HUDEP-2 (cell line): Measurements from ENCODE around the gene SHANK2.

Experiments used
- DNase-seq, 76 experiments: peaks; one replicate each; lab custom pipeline; 2025; ENCODE audit not compliant: unreplicated experiment in 76 of 76; lab: John Stamatoyannopoulos, UW

SHANK2 gene

GRCh38 chr11:71252269-71252769 is at the start of gene SHANK2:
SHANK2 (minus strand) TSS chr11:71252577; CDS start chr11:71147326, 105,251 bp downstream.
- DNase-seq, result no peak

DNA sequence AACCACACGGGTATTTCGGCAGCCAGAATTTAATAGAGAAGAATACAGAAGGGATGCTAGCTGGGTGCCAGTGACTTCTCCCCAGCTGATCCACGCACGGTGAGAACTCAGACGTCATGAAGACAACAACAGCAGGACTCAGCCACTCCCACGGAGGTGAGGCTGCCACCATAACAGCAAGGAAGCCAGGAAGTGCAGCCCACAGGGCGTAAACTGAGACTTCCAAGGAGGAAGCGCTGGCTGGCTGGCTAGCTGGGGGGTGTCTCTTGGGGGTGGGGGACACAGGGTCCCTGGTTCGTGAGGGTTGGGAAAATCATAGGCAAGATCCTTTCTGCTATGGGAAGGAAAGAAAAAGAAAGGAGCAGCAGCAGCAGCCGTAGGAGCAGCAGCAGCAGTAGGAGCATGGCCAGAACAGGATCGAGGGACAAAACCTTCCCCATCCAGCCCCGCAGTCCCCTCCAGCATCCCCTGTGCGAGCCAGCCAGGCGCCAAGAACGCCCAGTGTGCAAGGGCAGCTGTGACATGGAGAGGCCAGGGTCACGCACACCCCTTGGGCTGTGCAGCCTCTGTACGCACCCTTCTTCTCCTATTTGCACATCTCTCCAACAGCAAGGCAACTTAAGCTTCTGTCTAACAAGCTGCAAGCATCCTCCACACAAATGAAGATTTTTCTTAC is 49.6 kb upstream of the SHANK2 start:
- no peak for DNase-seq

DNA sequence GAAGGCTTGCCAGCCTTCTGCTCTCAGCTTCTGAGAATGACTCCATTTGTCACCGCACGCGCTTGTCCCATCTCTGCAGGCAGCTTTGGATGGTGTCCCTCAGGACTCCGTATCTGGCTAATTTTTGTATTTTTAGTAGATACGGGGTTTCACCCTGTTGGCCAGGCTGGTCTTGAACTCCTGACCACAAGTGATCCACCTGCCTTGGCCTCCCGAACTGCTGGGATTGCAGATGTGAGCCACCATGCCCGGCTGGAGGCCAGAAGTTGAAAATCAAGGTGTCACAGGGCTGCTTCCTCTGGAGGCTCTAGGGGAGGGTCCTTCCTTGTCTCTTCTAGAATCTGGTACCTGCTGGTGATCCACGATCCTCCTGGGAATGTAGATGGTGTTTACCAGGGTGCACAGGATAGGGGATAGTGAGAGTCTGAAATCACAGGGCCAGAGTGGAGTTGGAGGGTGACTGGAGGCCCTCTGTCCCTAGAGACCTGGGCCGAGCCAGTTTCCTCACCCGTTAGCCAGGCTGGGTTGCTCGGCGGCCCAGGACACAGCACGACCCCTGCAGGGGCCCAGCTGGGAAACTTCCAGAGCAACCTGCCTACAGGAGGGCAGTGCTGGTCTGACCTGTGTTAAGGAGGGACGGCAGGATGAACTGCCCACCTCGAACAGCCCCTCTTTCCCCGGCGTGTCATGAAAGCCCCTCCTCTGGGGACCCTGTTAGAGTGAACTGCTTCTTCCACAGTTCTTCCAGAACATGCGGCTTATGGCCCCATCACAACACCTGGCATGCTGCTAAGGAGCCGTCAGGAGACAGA is 48.9 kb upstream of the SHANK2 start:
- no peak for DNase-seq

DNA sequence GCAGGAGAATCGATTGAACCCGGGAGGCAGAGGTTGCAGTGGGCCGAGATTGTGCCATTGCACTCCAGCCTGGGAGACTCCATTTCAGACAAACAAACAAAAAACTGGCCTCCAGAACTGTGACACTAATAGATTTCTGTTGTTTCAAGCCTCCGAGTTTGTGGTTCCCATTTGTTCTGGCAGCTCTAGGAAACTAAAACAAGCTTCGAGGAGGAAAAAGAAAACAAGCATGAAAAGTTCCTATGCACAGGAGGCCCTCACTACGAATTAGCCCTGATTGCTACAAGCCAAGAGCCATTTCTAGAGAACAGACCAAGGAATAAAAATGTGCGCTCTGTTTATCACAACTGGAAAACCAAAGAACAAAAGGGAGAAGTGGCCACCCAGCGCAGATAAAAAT is 47.8 kb upstream of the SHANK2 start:
- DNase-seq, result no peak

DNA sequence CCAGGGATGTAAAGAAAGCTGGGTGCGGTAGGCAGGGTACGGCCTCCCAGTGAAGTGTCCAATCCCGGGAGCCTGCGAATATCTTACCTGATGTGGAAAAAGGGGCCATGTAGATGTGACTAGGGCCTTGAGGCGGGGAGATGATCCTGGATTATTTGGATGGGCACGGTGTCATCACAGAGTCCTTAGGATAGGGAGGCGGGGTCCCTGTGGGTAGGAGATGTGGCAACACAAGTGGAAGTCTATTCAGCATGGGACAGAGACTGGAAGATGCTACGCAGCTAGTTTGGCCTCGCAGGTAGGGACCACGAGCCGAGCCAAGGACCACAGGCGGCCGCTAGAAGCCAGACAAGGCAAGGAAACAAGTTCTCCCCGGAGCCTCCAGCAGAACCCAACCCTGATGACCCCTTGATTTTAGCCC is 46.4 kb upstream of the SHANK2 start:
- DNase-seq, result no peak

GRCh38 chr11:71298016-71298550 is 45.7 kb upstream of the SHANK2 start:
- DNase-seq, result no peak

- no peak for DNase-seq
Measured at GRCh38 chr11:71294846-71295600, 42.6 kb upstream of the SHANK2 start.

DNA sequence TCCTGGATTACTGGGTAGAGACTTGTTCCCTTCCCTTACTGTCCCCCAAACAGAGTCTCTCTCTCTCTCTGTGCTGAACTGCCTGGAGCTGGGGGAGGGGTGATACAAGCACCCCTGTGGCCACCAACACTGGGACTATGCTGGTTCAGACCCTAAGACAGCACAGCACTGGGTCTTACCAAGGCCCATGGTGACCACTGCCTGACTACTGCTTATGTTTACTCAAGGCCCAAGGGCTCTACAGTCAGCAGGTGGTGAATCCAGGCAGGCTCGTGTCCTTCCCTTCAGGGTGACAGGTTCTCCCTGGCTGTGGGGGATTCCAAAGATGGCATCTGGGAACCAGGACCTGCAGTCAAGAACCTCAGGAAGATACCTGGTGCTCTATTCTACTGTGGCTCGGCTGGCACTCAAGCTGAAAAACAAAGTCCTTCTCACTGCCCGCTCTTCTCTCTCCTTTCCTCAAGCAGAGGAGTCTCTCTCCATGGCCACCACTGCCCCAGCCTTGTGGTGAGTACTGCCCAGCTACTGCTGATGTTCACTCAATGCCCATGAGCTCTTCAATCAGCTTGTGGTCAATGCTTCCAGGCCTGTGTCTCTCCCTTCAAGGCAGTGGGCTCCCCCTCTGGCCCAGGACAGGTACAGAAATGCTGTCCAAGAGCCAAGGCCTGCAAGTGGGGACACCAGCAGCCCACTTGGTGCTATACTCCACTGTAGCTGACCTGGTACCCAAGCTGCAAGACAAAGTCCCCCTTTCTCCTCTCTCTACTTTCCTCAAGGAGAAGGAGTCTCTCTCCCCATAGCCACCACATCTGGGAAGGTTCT is 41.8 kb upstream of the SHANK2 start:
- no peak for DNase-seq

DNA sequence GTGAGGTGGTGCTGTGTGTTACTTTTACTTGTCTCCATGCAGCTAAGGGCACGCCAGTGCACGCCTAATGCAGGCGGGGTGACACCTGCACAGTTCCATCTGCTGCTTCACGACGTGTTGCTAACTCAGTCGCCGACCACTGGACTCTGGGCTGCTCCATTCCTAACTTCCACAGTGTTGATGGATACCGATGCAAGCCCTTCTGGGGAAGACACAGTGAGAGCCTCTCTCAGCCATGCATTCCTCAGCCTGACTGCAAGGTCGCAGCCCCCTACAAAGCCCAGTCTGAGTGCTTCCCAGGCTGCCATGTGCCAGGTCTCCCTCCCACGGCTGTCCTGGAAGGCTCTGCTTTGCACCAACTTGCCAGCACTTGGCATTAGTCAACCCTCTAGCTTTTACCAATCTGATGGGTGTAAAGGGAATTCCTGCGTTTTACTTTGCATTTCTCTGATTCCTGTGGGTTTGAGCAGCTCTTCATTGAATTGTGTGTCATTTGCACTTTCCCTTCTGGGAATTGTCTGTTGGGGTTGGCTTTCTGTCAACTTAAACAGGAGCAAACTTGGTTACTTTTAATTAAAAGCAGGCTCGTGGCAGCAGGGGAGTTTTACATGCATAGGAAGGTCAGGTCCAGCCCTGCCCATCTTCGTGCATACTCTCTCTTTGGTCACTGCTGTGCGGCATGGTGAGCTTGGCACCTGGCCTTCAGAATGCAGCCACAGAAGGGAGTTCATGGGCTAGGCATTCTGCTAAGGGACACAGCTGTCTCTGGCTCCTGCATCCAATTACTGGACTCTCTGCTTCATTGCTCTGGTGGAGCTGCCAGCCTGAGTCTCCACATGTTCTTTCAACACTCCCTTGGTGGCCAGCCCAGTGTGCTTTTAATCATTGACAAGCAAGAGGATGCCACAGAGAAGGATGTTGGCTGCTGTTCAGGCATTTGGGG is 34.6 kb upstream of the SHANK2 start:
- DNase-seq, result no peak

GRCh38 chr11:71285111-71285510 is 32.7 kb upstream of the SHANK2 start:
- DNase-seq, result no peak

- DNase-seq, result no peak
Measured at GRCh38 chr11:71284525-71285092, 32.2 kb upstream of the SHANK2 start.

GRCh38 chr11:71283971-71284441 is 31.6 kb upstream of the SHANK2 start:
- no peak for DNase-seq

- no peak for DNase-seq
Measured at GRCh38 chr11:71282581-71283351, 30.4 kb upstream of the SHANK2 start.

GRCh38 chr11:71281831-71282230 is 29.5 kb upstream of the SHANK2 start:
- no peak for DNase-seq

DNA sequence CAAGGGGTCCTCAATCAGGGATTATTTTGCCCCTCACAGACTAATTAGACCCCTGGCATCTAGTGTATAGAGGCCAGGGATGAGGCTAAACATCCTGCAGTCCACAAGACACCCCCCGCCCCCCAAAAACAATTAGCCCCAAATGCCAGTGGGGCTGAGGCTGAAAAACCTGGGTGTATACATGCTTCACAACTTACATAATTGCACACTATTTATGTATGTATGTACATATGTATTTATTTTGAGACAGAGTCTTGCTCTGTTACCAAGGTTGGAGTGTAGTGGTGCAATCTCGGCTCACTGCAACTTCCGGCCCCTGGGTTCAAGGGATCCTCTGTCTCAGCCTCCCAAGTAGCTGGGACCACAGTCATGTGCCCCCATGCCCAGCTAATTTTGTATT is 28.8 kb upstream of the SHANK2 start:
- no peak for DNase-seq

GRCh38 chr11:71279916-71280645 is 27.7 kb upstream of the SHANK2 start:
- no peak for DNase-seq

GRCh38 chr11:71272161-71272560 is 19.8 kb upstream of the SHANK2 start:
- no peak for DNase-seq
